Chondrocyte (in vitro differentiated cells): Measurements from ENCODE around the gene GRM7. TPM values are rescaled to one million over a fixed set of nuclear protein-coding genes. Genes with fewer than 3 reads are reported as not detected.

Experiments
- DNase-seq: peaks from one replicate; pipeline ENCODE4 v3.0.0; 2021; ENCODE audit warnings: mixed read lengths, low spot score
- H3K27ac Mint-ChIP-seq: one replicate; pipeline ENCODE4 v1.8.0; 2021; ENCODE audit warnings: mild to moderate bottlenecking, moderate library complexity, mixed read lengths; ENCODE audit not compliant: unreplicated experiment
- H3K27me3 Mint-ChIP-seq: 2 replicates; pipeline ENCODE4 v1.8.0; 2021; ENCODE audit warnings: low read depth, mixed read lengths
- H3K36me3 Mint-ChIP-seq: 2 replicates; pipeline ENCODE4 v1.8.0; 2021; ENCODE audit warnings: low read depth, mixed read lengths
- H3K4me1 Mint-ChIP-seq: 2 replicates; pipeline ENCODE4 v1.8.0; 2021; ENCODE audit warnings: low read depth, mild to moderate bottlenecking, mixed read lengths
- H3K4me3 Mint-ChIP-seq: one replicate; pipeline ENCODE4 v1.8.0; 2021; ENCODE audit warnings: mild to moderate bottlenecking, moderate library complexity, mixed read lengths; ENCODE audit not compliant: unreplicated experiment
- H3K9me3 Mint-ChIP-seq: 2 replicates; pipeline ENCODE4 v1.8.0; 2021; ENCODE audit warnings: low read depth, mixed read lengths
- CTCF ChIP-seq: fragments of 200-600 bp; sonication (generic); IDR thresholded peaks from 2 replicates; pipeline ENCODE4 v1.5.0; 2021; ENCODE audit warnings: antibody characterized with exemption, mild to moderate bottlenecking, moderate library complexity
- total RNA-seq: library from RNA; stranded (reverse); gene quantifications from 3 replicates; pipeline ENCODE4 v1.2.1, GENCODE V29; 2021

The GRM7 gene
- total RNA-seq, 1 donor from 2014 or later, result not detected

- Mint-ChIP-seq H3K4me1 (no peaks in the 10 kb centered on the region), H3K9me3 (peaks cover 3% of the 10 kb centered on the region), H3K4me3 (no peak overlapping the region), H3K36me3 (no peaks in the 10 kb centered on the region), H3K27me3 (no peaks in the 10 kb centered on the region), H3K27ac (no peak overlapping the region)
- no peak for TF ChIP-seq CTCF
- DNase-seq, result no peak
Measured at GRCh38 chr3:7328339-7328738, 467.4 kb downstream of the GRM7 start.

GRCh38 chr3:7332696-7333095, 471.8 kb downstream of the GRM7 start:
- no peaks in the 10 kb centered on the region for H3K4me1 Mint-ChIP-seq
- no peaks in the 10 kb centered on the region for H3K27me3 Mint-ChIP-seq
- DNase-seq, result no peak
- peaks cover 35% of the 10 kb centered on the region for H3K9me3 Mint-ChIP-seq
- no peaks in the 10 kb centered on the region for H3K36me3 Mint-ChIP-seq
- no peak overlapping the region for H3K4me3 Mint-ChIP-seq
- H3K27ac Mint-ChIP-seq, result no peak overlapping the region
- TF ChIP-seq CTCF, result no peak

GRCh38 chr3:7333125-7333524, 472.2 kb downstream of the GRM7 start:
- H3K4me3 Mint-ChIP-seq, result no peak overlapping the region
- DNase-seq, result no peak
- H3K27ac Mint-ChIP-seq, result no peak overlapping the region
- peaks cover 38% of the 10 kb centered on the region for H3K9me3 Mint-ChIP-seq
- H3K27me3 Mint-ChIP-seq, result no peaks in the 10 kb centered on the region
- H3K4me1 Mint-ChIP-seq, result no peaks in the 10 kb centered on the region
- H3K36me3 Mint-ChIP-seq, result no peaks in the 10 kb centered on the region
- no peak for TF ChIP-seq CTCF

- Mint-ChIP-seq H3K27me3 (no peaks in the 10 kb centered on the region), H3K9me3 (peaks cover 16% of the 10 kb centered on the region), H3K4me3 (no peak overlapping the region), H3K4me1 (no peaks in the 10 kb centered on the region), H3K36me3 (no peaks in the 10 kb centered on the region), H3K27ac (no peak overlapping the region)
- no peak for DNase-seq
- TF ChIP-seq CTCF, result no peak
Measured at GRCh38 chr3:7340795-7341194, 479.9 kb downstream of the GRM7 start.

- Mint-ChIP-seq H3K36me3 (no peaks in the 10 kb centered on the region), H3K4me1 (no peaks in the 10 kb centered on the region), H3K27ac (no peak overlapping the region), H3K27me3 (peaks cover 1% of the 10 kb centered on the region), H3K9me3 (no peaks in the 10 kb centered on the region), H3K4me3 (no peak overlapping the region)
- no peak for DNase-seq
- TF ChIP-seq CTCF, result no peak
Measured at GRCh38 chr3:7346364-7346763, 485.4 kb downstream of the GRM7 start.
